Neural cell (in vitro differentiated cells): Measurements from ENCODE around the gene CSDE1. TPM values are rescaled to one million over a fixed set of nuclear protein-coding genes. Genes with fewer than 3 reads are reported as not detected.
"Not testable (repeated sequence)": the region's sequence is repeated elsewhere in the genome, so short reads cannot be mapped to it uniquely, and the experiment has no call there.

Source experiments
- H2AFZ ChIP-seq: fragments of 200-600, 300-800 bp; sonication (generic), shearing (Covaris generic); 2 replicates; pipeline ENCODE4 v1.6.0; 2014; ENCODE audit warnings: low read depth, mild to moderate bottlenecking, antibody characterized with exemption, low read length, moderate library complexity
- H3F3A ChIP-seq: fragments of 200-600 bp; shearing (Covaris generic); 2 replicates; pipeline ENCODE4 v1.6.1; 2016; ENCODE audit warnings: mild to moderate bottlenecking, moderate library complexity, mixed read lengths, antibody characterized with exemption, low read length; ENCODE audit not compliant: insufficient read depth, poor library complexity, severe bottlenecking
- H3K27ac ChIP-seq: fragments of 200-600, 300-800 bp; sonication (generic), shearing (Covaris generic); 2 replicates; pipeline ENCODE4 v1.5.1; 2014; ENCODE audit warnings: mild to moderate bottlenecking, low read length, moderate library complexity
- H3K27me3 ChIP-seq: fragments of 300-800, 200-600 bp; sonication (generic), shearing (Covaris generic); 2 replicates; pipeline ENCODE4 v1.6.0; 2014; ENCODE audit warnings: mild to moderate bottlenecking, low read depth, low read length, moderate library complexity; ENCODE audit not compliant: insufficient read depth
- H3K36me3 ChIP-seq: fragments of 300-800, 200-600 bp; sonication (generic), shearing (Covaris generic); 2 replicates; pipeline ENCODE4 v1.5.1; 2014; ENCODE audit warnings: mild to moderate bottlenecking, antibody characterized with exemption, low read length, moderate library complexity; ENCODE audit not compliant: insufficient read depth
- H3K4me2 ChIP-seq: fragments of 300-800, 200-600 bp; sonication (generic), shearing (Covaris generic); 2 replicates; pipeline ENCODE4 v1.6.0; 2014; ENCODE audit warnings: mild to moderate bottlenecking, low read length
- H3K4me3 ChIP-seq: fragments of 300-800, 200-600 bp; sonication (generic), shearing (Covaris generic); 2 replicates; pipeline ENCODE4 v1.5.1; 2014; ENCODE audit warnings: mild to moderate bottlenecking, low read length, moderate library complexity
- H3K79me2 ChIP-seq: fragments of 200-600 bp; shearing (Covaris generic); replicated peaks from 2 replicates; pipeline ENCODE4 v1.6.0; 2014; ENCODE audit warnings: mild to moderate bottlenecking, low read length, moderate library complexity; ENCODE audit not compliant: insufficient read depth
- H3K9ac ChIP-seq: fragments of 300-800, 200-600 bp; sonication (generic), shearing (Covaris generic); 2 replicates; pipeline ENCODE4 v1.6.1; 2016; ENCODE audit warnings: mild to moderate bottlenecking, low read length, mixed read lengths
- H3K9me2 ChIP-seq: fragments of 200-600 bp; shearing (Covaris generic); 2 replicates; pipeline ENCODE4 v1.6.1; 2016; ENCODE audit warnings: mild to moderate bottlenecking, low read length, mixed read lengths; ENCODE audit not compliant: insufficient read depth
- H3K9me3 ChIP-seq: fragments of 200-600, 300-800 bp; sonication (generic), shearing (Covaris generic); 2 replicates; pipeline ENCODE4 v1.6.1; 2016; ENCODE audit warnings: mild to moderate bottlenecking, mixed run types, low read length, moderate library complexity, mixed read lengths
- H4K20me1 ChIP-seq: fragments of 200-600 bp; shearing (Covaris generic); 2 replicates; pipeline ENCODE4 v1.6.1; 2016; ENCODE audit warnings: mild to moderate bottlenecking, mixed run types; ENCODE audit not compliant: insufficient read depth
- EP300 ChIP-seq: fragments of 450-650 bp; conservative IDR thresholded peaks from 2 replicates; pipeline ENCODE4 v1.6.1; 2014; ENCODE audit warnings: antibody characterized with exemption, mild to moderate bottlenecking, moderate library complexity; ENCODE audit not compliant: poor library complexity, severe bottlenecking
- EZH2 ChIP-seq: fragments of 200-600, 300-800 bp; shearing (Covaris generic), sonication (generic); IDR thresholded peaks from 2 replicates; pipeline ENCODE4 v1.6.1; 2014; ENCODE audit warnings: antibody characterized with exemption, low read length, borderline replicate concordance, mild to moderate bottlenecking; ENCODE audit not compliant: insufficient read depth, poor library complexity, severe bottlenecking
- MXI1 ChIP-seq: fragments of 450-650 bp; conservative IDR thresholded peaks from 2 replicates; pipeline ENCODE4 v1.6.1; 2014; ENCODE audit warnings: antibody characterized with exemption, mild to moderate bottlenecking; ENCODE audit not compliant: poor library complexity, severe bottlenecking
- POLR2AphosphoS5 ChIP-seq: IDR thresholded peaks from 2 replicates; pipeline ENCODE4 v1.6.1; 2012
- RAD21 ChIP-seq: fragments of 450-650 bp; conservative IDR thresholded peaks from 2 replicates; pipeline ENCODE4 v1.6.1; 2014; ENCODE audit warnings: antibody characterized with exemption, mild to moderate bottlenecking, moderate library complexity
- SMC3 ChIP-seq: fragments of 450-650 bp; conservative IDR thresholded peaks from 2 replicates; pipeline ENCODE4 v1.6.1; 2014; ENCODE audit warnings: antibody characterized with exemption, mild to moderate bottlenecking, moderate library complexity; ENCODE audit not compliant: poor library complexity
- TAF1 ChIP-seq: IDR thresholded peaks from 2 replicates; pipeline ENCODE4 v1.6.1; 2012; ENCODE audit warnings: low read depth
- polyA plus RNA-seq: library from polyadenylated mRNA; depleted of rRNA; stranded (reverse); fragments of >200 nt; gene quantifications from 2 replicates; pipeline ENCODE4 v1.2.3, GENCODE V29; 2014
- TF ChIP-seq, protein P1 (sequence below): fragments of 450-650 bp; IDR thresholded peaks from 2 replicates; pipeline ENCODE4 v1.5.1; 2014; ENCODE audit warnings: antibody characterized with exemption, mild to moderate bottlenecking, moderate library complexity; ENCODE audit not compliant: poor library complexity, severe bottlenecking
- TF ChIP-seq, protein P2 (sequence below): IDR thresholded peaks from 2 replicates; pipeline ENCODE4 v1.6.1; 2012; ENCODE audit warnings: borderline replicate concordance

The CSDE1 gene
- polyA plus RNA-seq, 1 donor from 2014 or later: 424 TPM

DNA sequence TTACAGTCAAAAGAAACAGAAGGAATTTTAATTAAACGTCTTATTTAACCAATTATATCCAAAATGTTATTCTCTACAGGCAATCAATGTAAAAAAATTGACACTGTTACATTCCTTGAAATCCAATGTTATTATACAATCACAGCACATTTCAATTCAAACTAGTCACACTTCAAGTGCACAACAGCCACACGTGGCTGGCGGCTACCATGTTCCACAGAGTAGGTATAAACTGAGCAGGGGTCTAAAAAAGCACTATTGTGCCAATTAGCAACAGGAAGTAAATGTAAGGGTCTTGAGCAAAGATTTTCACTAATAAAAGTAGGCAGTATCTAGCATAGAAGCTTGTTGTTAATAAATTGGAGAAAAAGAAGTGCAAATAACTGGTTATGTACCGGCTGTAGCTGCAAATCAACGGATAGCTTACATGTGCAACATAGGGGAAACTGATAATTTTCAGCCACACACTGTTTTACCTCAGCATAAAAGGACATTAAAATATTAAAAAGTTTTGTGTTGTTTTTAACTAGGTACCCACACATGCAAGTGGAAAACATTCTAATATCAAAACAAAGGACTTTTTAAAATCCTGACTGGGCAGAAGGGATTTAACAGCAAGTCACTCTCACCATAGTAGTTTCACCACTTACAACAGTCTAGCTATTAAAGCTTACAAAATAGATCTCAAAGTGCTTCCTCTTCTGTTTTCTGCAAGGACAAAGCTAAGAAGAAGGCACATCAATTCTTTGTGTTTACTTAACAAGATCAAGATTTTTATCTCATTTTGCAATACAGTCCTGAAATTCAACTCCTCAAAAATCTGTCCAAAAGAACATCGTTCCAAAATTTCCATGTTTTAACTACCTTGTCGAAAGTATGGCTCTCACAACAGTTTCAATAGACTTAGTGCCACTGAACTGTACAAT lies 2.5 kb downstream of the CSDE1 start:
- Histone ChIP-seq H3K4me2 (peak overlapping the region; percentile 96), H3K9ac (peak overlapping the region; percentile 100), H4K20me1 (peaks cover 24% of the 10 kb centered on the region), H2AFZ (no peak overlapping the region), H3K9me3 (no peaks in the 10 kb centered on the region), H3K79me2 (peaks cover 69% of the 10 kb centered on the region), H3K9me2 (no peaks in the 10 kb centered on the region), H3K27me3 (no peaks in the 10 kb centered on the region), H3K36me3 (no peaks in the 10 kb centered on the region), H3K4me3 (peak overlapping the region; percentile 78), H3F3A (peaks cover 9% of the 10 kb centered on the region), H3K27ac (peak overlapping the region; percentile 100)
- TF ChIP-seq MXI1: no peak

DNA sequence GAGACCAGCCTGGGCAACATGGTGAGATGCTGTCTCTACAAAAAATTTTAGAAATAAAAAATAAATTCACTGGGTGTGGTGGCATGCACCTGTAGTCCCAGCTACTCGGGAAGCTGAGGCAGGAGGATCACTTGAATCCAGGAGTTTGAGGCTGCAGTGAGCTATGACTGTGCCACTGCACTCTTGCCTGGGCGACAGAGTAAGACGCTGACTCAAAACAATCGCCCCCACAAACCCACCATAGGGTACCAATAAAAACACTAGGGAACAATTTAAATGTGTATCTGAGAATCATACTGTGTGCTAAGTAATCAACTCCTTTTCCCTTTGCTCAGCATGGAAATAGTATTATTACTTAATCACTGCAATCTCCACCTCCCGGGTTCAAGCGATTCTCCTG lies 4.1 kb downstream of the CSDE1 start:
- H2AFZ ChIP-seq, H3K27ac ChIP-seq, H3K9ac ChIP-seq, H3K27me3 ChIP-seq, H3K4me2 ChIP-seq, H3F3A ChIP-seq, H3K36me3 ChIP-seq, H3K9me3 ChIP-seq, H3K9me2 ChIP-seq, H3K4me3 ChIP-seq: not testable (repeated sequence)
- Histone ChIP-seq H4K20me1 (peaks cover 30% of the 10 kb centered on the region), H3K79me2 (peaks cover 84% of the 10 kb centered on the region)

DNA sequence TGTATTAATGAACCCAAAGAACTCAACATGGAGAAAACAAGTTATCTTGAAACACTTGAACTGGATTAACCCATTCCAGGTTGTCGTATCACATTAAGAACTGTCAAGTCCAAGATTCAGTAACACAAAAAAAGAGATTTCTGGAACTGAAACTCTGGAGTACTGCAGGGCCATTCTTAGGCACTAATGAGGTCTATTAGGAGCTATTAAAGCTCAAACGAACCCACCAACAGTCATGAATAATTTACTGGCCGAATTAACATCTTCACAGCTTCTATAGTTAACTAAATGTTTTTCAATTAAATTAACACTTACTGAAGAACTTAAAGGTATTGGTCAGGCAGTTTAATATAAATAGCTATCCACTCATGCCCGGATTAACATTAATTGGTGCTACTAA lies 4.6 kb downstream of the CSDE1 start:
- Histone ChIP-seq H3F3A (peaks cover 6% of the 10 kb centered on the region), H3K9ac (no peak overlapping the region), H3K36me3 (no peaks in the 10 kb centered on the region), H3K9me2 (no peaks in the 10 kb centered on the region), H3K27ac (no peak overlapping the region), H3K4me3 (no peak overlapping the region), H3K9me3 (no peaks in the 10 kb centered on the region), H3K79me2 (peaks cover 90% of the 10 kb centered on the region), H3K27me3 (no peaks in the 10 kb centered on the region), H3K4me2 (no peak overlapping the region), H4K20me1 (peaks cover 30% of the 10 kb centered on the region), H2AFZ (no peak overlapping the region)
- TF ChIP-seq SMC3: no peak
- TF ChIP-seq TAF1: no peak
- no peak for TF ChIP-seq EP300
- TF ChIP-seq, protein P1, sequence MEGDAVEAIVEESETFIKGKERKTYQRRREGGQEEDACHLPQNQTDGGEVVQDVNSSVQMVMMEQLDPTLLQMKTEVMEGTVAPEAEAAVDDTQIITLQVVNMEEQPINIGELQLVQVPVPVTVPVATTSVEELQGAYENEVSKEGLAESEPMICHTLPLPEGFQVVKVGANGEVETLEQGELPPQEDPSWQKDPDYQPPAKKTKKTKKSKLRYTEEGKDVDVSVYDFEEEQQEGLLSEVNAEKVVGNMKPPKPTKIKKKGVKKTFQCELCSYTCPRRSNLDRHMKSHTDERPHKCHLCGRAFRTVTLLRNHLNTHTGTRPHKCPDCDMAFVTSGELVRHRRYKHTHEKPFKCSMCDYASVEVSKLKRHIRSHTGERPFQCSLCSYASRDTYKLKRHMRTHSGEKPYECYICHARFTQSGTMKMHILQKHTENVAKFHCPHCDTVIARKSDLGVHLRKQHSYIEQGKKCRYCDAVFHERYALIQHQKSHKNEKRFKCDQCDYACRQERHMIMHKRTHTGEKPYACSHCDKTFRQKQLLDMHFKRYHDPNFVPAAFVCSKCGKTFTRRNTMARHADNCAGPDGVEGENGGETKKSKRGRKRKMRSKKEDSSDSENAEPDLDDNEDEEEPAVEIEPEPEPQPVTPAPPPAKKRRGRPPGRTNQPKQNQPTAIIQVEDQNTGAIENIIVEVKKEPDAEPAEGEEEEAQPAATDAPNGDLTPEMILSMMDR: no peak
- TF ChIP-seq EZH2: no peak
- no peak for TF ChIP-seq RAD21
- TF ChIP-seq, protein P2, sequence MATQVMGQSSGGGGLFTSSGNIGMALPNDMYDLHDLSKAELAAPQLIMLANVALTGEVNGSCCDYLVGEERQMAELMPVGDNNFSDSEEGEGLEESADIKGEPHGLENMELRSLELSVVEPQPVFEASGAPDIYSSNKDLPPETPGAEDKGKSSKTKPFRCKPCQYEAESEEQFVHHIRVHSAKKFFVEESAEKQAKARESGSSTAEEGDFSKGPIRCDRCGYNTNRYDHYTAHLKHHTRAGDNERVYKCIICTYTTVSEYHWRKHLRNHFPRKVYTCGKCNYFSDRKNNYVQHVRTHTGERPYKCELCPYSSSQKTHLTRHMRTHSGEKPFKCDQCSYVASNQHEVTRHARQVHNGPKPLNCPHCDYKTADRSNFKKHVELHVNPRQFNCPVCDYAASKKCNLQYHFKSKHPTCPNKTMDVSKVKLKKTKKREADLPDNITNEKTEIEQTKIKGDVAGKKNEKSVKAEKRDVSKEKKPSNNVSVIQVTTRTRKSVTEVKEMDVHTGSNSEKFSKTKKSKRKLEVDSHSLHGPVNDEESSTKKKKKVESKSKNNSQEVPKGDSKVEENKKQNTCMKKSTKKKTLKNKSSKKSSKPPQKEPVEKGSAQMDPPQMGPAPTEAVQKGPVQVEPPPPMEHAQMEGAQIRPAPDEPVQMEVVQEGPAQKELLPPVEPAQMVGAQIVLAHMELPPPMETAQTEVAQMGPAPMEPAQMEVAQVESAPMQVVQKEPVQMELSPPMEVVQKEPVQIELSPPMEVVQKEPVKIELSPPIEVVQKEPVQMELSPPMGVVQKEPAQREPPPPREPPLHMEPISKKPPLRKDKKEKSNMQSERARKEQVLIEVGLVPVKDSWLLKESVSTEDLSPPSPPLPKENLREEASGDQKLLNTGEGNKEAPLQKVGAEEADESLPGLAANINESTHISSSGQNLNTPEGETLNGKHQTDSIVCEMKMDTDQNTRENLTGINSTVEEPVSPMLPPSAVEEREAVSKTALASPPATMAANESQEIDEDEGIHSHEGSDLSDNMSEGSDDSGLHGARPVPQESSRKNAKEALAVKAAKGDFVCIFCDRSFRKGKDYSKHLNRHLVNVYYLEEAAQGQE: no peak
- no peak for TF ChIP-seq POLR2AphosphoS5
- no peak for TF ChIP-seq MXI1
